ENCODE data around the gene SLC9A5.

DNA sequence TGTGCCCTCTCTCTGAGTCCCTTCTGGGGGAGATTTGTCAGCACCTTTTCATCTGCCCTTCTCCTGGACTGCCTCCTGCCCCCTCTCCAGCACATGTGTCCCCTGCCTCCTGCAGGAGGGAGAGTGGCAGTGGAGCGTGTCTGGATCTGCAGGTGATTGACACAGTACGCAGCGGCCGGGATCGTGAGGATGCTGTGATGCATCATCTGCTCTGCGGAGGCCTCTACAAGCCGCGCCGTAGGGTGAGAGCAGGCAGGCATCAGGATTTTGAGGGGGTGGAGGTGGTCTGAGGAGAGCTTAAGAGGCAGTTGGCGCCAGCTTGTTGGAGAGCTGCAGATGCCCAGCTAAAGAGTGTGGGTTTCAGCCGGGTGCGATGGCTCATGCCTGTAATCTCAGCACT is 10.9 kb downstream of the SLC9A5 start:
- TF ChIP-seq EP300 (IDR thresholded peaks at IDR 0.05) (no peak), HDAC2 (IDR thresholded peaks at IDR 0.05) (no peak), CTCF (IDR thresholded peaks at IDR 0.05) (no peak), TP53 (CRISPR knock-in tag; IDR thresholded peaks at IDR 0.05) (no peak), MAZ (IDR thresholded peaks at IDR 0.05; ENCODE audit: borderline replicate concordance, low read depth, low read length) (no peak), POLR2A (IDR thresholded peaks at IDR 0.05; ENCODE audit: low read length) (no peak)
